Measurements from ENCODE around the gene MMP20. TPM values are rescaled to one million over a fixed set of nuclear protein-coding genes. Genes with fewer than 3 reads are reported as not detected.

MMP20 gene
- total RNA-seq, 1 experiment from 2014 or later, result not detected

GRCh38 chr11:102598272-102598671 lies 26.9 kb downstream of the MMP20 start:
- Mint-ChIP-seq H3K9me3 (no peaks in the 10 kb centered on the region), H3K27ac (no peak overlapping the region), H3K27me3 (ENCODE audit: low read depth) (no peaks in the 10 kb centered on the region), H3K4me1 (no peaks in the 10 kb centered on the region), H3K36me3 (no peaks in the 10 kb centered on the region), H3K4me3 (no peak overlapping the region)
- CTCF ChIA-PET, result interaction anchor here (1.2 to 1.4 kb wide), 2 partner anchors 15 to 68 kb away, joined by 3 to 7 read pairs; no protein-coding TSS in a partner anchor
- no peak for TF ChIP-seq USF2 (CRISPR knock-in tag; IDR thresholded peaks at IDR 0.05)
- TF ChIP-seq CTCF (IDR thresholded peaks at IDR 0.05), result no peak
- no peak for TF ChIP-seq ZNF425 (CRISPR knock-in tag; conservative IDR thresholded peaks at IDR 0.05)
- TF ChIP-seq ZNF512 (CRISPR knock-in tag; IDR thresholded peaks at IDR 0.05; ENCODE audit: borderline replicate concordance), result no peak
- TF ChIP-seq TP53 (CRISPR knock-in tag; IDR thresholded peaks at IDR 0.05), result no peak
- no peak for TF ChIP-seq ZMAT4 (CRISPR knock-in tag; IDR thresholded peaks at IDR 0.05)
- TF ChIP-seq ZSCAN18 (CRISPR knock-in tag; IDR thresholded peaks at IDR 0.05), result no peak
- no peak for TF ChIP-seq ZNF416 (CRISPR knock-in tag; IDR thresholded peaks at IDR 0.05)
- TF ChIP-seq PRRX2 (CRISPR knock-in tag; IDR thresholded peaks at IDR 0.05), result no peak
- no peak for TF ChIP-seq ATF2 (CRISPR knock-in tag; IDR thresholded peaks at IDR 0.05; ENCODE audit: borderline replicate concordance, low read depth)
- no peak for TF ChIP-seq TEAD4 (CRISPR knock-in tag; IDR thresholded peaks at IDR 0.05)
- no peak for TF ChIP-seq TEAD1 (CRISPR knock-in tag; IDR thresholded peaks at IDR 0.05)
- POLR2A ChIA-PET, result no interaction called here
- DNase-seq (ENCODE audit: low spot score), result no peak
- no peak for ATAC-seq

GRCh38 chr11:102596578-102596977 lies 28.6 kb downstream of the MMP20 start:
- DNase-seq (ENCODE audit: low spot score) (no peak), ATAC-seq (no peak)
- POLR2A ChIA-PET, result no interaction called here
- peaks cover 5% of the 10 kb centered on the region for H3K4me1 Mint-ChIP-seq
- H3K36me3 Mint-ChIP-seq, result no peaks in the 10 kb centered on the region
- CTCF ChIA-PET, result interaction anchor here (1.4 kb wide), 1 partner anchor 16 kb away, joined by 3 read pairs; no protein-coding TSS in a partner anchor
- H3K4me3 Mint-ChIP-seq, result no peak overlapping the region
- H3K27ac Mint-ChIP-seq, result no peak overlapping the region
- no peaks in the 10 kb centered on the region for H3K9me3 Mint-ChIP-seq
- H3K27me3 Mint-ChIP-seq (ENCODE audit: low read depth), result no peaks in the 10 kb centered on the region
- TF ChIP-seq MXD4 (CRISPR knock-in tag; IDR thresholded peaks at IDR 0.05; ENCODE audit: borderline replicate concordance), result no peak
- TF ChIP-seq TEAD1 (CRISPR knock-in tag; IDR thresholded peaks at IDR 0.05), result no peak
- no peak for TF ChIP-seq CDX4 (CRISPR knock-in tag; IDR thresholded peaks at IDR 0.05; ENCODE audit: borderline replicate concordance)
- no peak for TF ChIP-seq TCF7 (CRISPR knock-in tag; IDR thresholded peaks at IDR 0.05; ENCODE audit: low read depth)
